Measurements from ENCODE around the gene HERC3.

GRCh38 chr4:88756149-88756548 is 163.9 kb downstream of the HERC3 start:
- TF ChIP-seq CTCF (IDR thresholded peaks at IDR 0.05) (no peak), POLR2A (IDR thresholded peaks at IDR 0.05) (no peak)

All from testis (tissue), 2 donors.